Midbrain (tissue), 1 donor: ENCODE results near the gene CDC42BPG.

Source experiments
- DNase-seq: peaks from one replicate; lab custom pipeline; 2025; lab: John Stamatoyannopoulos, UW

CDC42BPG gene

GRCh38 chr11:64878494-64879243 lies 34.2 kb upstream of the CDC42BPG start, which contains the start of gene EHD1:
EHD1 (minus strand) TSS chr11:64878621; CDS start chr11:64878464, 157 bp downstream.
- peak; percentile 99 for DNase-seq

GRCh38 chr11:64878223-64878493 lies 33.7 kb upstream of the CDC42BPG start:
- no peak for DNase-seq

- DNase-seq: no peak
These were observed 33.2 kb upstream of the CDC42BPG start for GRCh38 chr11:64877390-64878222.

- DNase-seq: no peak
These were observed 32.4 kb upstream of the CDC42BPG start for GRCh38 chr11:64876835-64877341.

GRCh38 chr11:64876229-64876750 lies 31.8 kb upstream of the CDC42BPG start:
- peak; percentile 50 for DNase-seq

GRCh38 chr11:64875369-64876228 lies 31.1 kb upstream of the CDC42BPG start:
- peak; percentile 39 for DNase-seq

GRCh38 chr11:64874308-64875240 lies 30.1 kb upstream of the CDC42BPG start:
- peak; percentile 71 for DNase-seq

GRCh38 chr11:64872790-64873488 lies 28.5 kb upstream of the CDC42BPG start:
- no peak for DNase-seq

- DNase-seq: no peak
These were observed 27.0 kb upstream of the CDC42BPG start for GRCh38 chr11:64871492-64871891.

- DNase-seq: no peak
These were observed 26.5 kb upstream of the CDC42BPG start for GRCh38 chr11:64870893-64871466.

- DNase-seq: no peak
These were observed 25.9 kb upstream of the CDC42BPG start for GRCh38 chr11:64870176-64870892.

- no peak for DNase-seq
These were observed 25.2 kb upstream of the CDC42BPG start for GRCh38 chr11:64869571-64870175.

GRCh38 chr11:64868904-64869570 lies 24.6 kb upstream of the CDC42BPG start:
- DNase-seq: no peak

GRCh38 chr11:64867748-64868462 lies 23.5 kb upstream of the CDC42BPG start:
- no peak for DNase-seq

GRCh38 chr11:64866173-64866491 lies 21.7 kb upstream of the CDC42BPG start:
- no peak for DNase-seq

- DNase-seq: no peak
These were observed 21.1 kb upstream of the CDC42BPG start for GRCh38 chr11:64865286-64866172.
